Gastrocnemius medialis (tissue), 4 donors: ENCODE results near the gene DBH. TPM values are rescaled to one million over a fixed set of nuclear protein-coding genes. Genes with fewer than 3 reads are reported as not detected.

Experiments used
- ATAC-seq, 2 donors: fragments of 150-250 bp; one replicate each; pipeline ENCODE4 v1.9.1; 2016
- DNase-seq, 2 donors: peaks; one replicate each; pipeline ENCODE4 v3.0.0-alpha.2; 2019
- H3K27ac ChIP-seq, 4 donors: fragments of 200-600 bp; sonication (generic); 1 replicate in 1 of 4; 2 replicates in 3 of 4; pipeline ENCODE4 v1.5.1; 2016 to 2018; ENCODE audit warnings: mild to moderate bottlenecking in 2 of 4, moderate library complexity in 1 of 4
- H3K27me3 ChIP-seq, 3 donors: fragments of 200-600 bp; sonication (generic) in 2 of 3; 1 replicate in 1 of 3; 2 replicates in 2 of 3; pipeline versions ENCODE4 v1.5.1 to v1.6.0; 2016 to 2019; ENCODE audit warnings: mild to moderate bottlenecking in 1 of 3, moderate library complexity in 1 of 3
- H3K36me3 ChIP-seq, 2 donors: fragments of 200-600 bp; sonication (generic) in 1 of 2; one replicate each; pipeline ENCODE4 v1.5.1; 2017 to 2018
- H3K4me1 ChIP-seq, 2 donors: fragments of 200-600 bp; sonication (generic) in 1 of 2; one replicate each; pipeline ENCODE4 v1.5.1; 2016 to 2017; ENCODE audit warnings: mild to moderate bottlenecking in 2 of 2
- H3K4me3 ChIP-seq, 4 donors: fragments of 200-600 bp; sonication (generic) in 3 of 4; 1 replicate in 1 of 4; 2 replicates in 3 of 4; pipeline ENCODE4 v1.5.1; 2016 to 2019; ENCODE audit warnings: mild to moderate bottlenecking in 2 of 4
- H3K9me3 ChIP-seq, 3 donors: fragments of 200-600 bp; sonication (generic) in 2 of 3; 1 replicate in 1 of 3; 2 replicates in 2 of 3; pipeline ENCODE4 v1.5.1; 2016 to 2019
- POLR2A ChIP-seq, 2 donors: fragments of 450-650 bp; IDR thresholded peaks; one replicate each; pipeline ENCODE4 v1.6.1; 2017; ENCODE audit warnings: antibody characterized with exemption in 2 of 2, mild to moderate bottlenecking in 2 of 2, moderate library complexity in 2 of 2
- in situ Hi-C, 4 donors: fragments of 200-750 bp; cut with MboI; loops; one replicate each; pipeline versions ENCODE4 v1.15.0 to v1.8.0; 2017; ENCODE audit warnings: low sequenced_read_pairs in 4 of 4
- intact Hi-C: fragments of 100-400 bp; cut with DNase I; formaldehyde crosslinking; loops from one replicate; pipeline ENCODE4 v1.15.1; 2023; ENCODE audit warnings: low total_unique reads
- total RNA-seq, 4 donors: library from RNA; depleted of rRNA; stranded (reverse); fragments of >200 nt; gene quantifications; one replicate each; pipeline versions ENCODE4 v1.1.0 to v1.2.3, GENCODE V29; 2016
- TF ChIP-seq, protein P1 (sequence below), 5 experiments: fragments of 450-650 bp in 3 of 5; fragments of 200-600 bp in 2 of 5; sonication (generic) in 2 of 5; IDR thresholded peaks in 4 of 5; conservative IDR thresholded peaks in 1 of 5; 1 replicate in 4 of 5; 2 replicates in 1 of 5; pipeline ENCODE4 v1.5.1; 2016 to 2019; ENCODE audit warnings: antibody characterized with exemption in 5 of 5, mild to moderate bottlenecking in 3 of 5, moderate library complexity in 3 of 5

DBH gene
- total RNA-seq, 4 donors from 2014 or later, result not detected

GRCh38 chr9:133658442-133659431 lies 22.6 kb downstream of the DBH start:
- peak overlapping the region in 1 of 4 donors; percentile 15 for H3K4me3 ChIP-seq
- peaks cover 0 to 6% of the 10 kb centered on the region in 2 donors for H3K4me1 ChIP-seq
- ATAC-seq, result no peak
- H3K36me3 ChIP-seq, result no peaks in the 10 kb centered on the region
- H3K27ac ChIP-seq, result no peak overlapping the region
- H3K27me3 ChIP-seq, result peaks cover 44 to 53% (median 51%) of the 10 kb centered on the region in 3 donors
- DNase-seq, result peak in 1 of 2 donors; percentile 28
- in situ Hi-C loops, result no loop called here
- no peaks in the 10 kb centered on the region for H3K9me3 ChIP-seq
- TF ChIP-seq POLR2A (IDR thresholded peaks at IDR 0.05), result no peak
- TF ChIP-seq, protein P1, sequence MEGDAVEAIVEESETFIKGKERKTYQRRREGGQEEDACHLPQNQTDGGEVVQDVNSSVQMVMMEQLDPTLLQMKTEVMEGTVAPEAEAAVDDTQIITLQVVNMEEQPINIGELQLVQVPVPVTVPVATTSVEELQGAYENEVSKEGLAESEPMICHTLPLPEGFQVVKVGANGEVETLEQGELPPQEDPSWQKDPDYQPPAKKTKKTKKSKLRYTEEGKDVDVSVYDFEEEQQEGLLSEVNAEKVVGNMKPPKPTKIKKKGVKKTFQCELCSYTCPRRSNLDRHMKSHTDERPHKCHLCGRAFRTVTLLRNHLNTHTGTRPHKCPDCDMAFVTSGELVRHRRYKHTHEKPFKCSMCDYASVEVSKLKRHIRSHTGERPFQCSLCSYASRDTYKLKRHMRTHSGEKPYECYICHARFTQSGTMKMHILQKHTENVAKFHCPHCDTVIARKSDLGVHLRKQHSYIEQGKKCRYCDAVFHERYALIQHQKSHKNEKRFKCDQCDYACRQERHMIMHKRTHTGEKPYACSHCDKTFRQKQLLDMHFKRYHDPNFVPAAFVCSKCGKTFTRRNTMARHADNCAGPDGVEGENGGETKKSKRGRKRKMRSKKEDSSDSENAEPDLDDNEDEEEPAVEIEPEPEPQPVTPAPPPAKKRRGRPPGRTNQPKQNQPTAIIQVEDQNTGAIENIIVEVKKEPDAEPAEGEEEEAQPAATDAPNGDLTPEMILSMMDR (IDR thresholded peaks at IDR 0.05 in 4 of 5, conservative IDR thresholded peaks at IDR 0.05 in 1 of 5), result no peak
- intact Hi-C loops, result no loop called here

DNA sequence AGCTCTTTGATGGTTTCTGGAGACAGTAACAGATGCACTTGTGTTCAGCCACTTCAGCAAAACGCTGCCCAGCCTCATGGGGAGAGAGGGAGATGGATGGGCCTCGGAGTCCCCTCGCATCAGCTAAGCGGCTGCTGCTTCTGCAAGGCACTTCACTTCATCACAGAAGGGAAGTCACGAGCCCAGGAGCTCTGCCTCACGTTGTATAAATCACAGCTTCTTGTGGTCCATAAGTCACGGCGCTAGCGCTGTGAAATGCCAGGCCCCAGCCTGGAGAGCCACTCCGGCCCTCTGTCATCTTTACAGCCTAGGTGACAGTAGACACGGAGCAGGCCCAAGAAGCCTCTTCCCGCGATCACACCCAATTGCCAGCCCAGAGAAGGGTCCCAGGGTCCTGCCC lies 23.4 kb downstream of the DBH start:
- in situ Hi-C loops, result no loop called here
- intact Hi-C loops, result no loop called here
- Histone ChIP-seq H3K36me3 (no peaks in the 10 kb centered on the region), H3K9me3 (no peaks in the 10 kb centered on the region), H3K27ac (no peak overlapping the region), H3K4me1 (peaks cover 0 to 6% of the 10 kb centered on the region in 2 donors), H3K27me3 (peaks cover 44 to 53% (median 48%) of the 10 kb centered on the region in 3 donors), H3K4me3 (no peak overlapping the region)
- DNase-seq (no peak), ATAC-seq (no peak)
- TF ChIP-seq POLR2A (IDR thresholded peaks at IDR 0.05), result no peak
- TF ChIP-seq, protein P1 (IDR thresholded peaks at IDR 0.05 in 4 of 5, conservative IDR thresholded peaks at IDR 0.05 in 1 of 5), result no peak

DNA sequence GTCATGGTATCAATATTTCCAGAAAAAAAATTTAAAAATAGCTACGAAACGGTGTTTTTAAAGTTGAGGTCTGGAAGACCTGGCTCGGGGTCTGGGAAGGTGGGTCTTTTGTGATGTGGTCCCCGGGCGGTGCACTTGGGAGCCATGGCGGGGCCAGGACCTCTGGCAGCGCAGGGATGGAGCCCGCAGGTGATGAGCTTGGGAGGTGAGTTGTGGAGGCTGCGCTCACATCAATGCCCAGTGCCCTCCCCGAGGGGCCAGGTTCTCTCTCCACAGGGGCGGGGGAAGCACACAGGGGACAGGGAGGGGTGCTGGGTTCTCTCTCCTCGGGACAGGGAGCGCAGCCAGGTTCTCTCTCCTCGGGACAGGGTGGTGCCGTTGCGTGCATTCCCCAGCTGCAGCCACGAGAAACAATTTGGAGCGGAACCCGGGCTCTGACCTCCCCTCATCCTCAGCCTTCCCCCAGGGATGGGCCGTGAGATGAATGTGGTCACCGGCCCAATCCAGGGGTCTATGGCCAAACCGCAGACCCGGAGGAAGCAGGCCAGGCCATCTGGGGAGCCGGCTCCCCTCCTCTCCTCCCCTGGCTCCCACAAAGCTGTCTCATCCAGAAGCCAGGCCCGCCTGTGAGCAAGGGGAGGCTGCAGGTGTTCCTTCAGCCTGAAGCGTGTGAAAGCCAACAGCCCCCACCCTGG lies 25.8 kb downstream of the DBH start:
- in situ Hi-C loops, result no loop called here
- DNase-seq, result peak; percentile 8 to 36
- no peak for TF ChIP-seq POLR2A (IDR thresholded peaks at IDR 0.05)
- TF ChIP-seq, protein P1 (IDR thresholded peaks at IDR 0.05 in 4 of 5, conservative IDR thresholded peaks at IDR 0.05 in 1 of 5), result no peak

DNA sequence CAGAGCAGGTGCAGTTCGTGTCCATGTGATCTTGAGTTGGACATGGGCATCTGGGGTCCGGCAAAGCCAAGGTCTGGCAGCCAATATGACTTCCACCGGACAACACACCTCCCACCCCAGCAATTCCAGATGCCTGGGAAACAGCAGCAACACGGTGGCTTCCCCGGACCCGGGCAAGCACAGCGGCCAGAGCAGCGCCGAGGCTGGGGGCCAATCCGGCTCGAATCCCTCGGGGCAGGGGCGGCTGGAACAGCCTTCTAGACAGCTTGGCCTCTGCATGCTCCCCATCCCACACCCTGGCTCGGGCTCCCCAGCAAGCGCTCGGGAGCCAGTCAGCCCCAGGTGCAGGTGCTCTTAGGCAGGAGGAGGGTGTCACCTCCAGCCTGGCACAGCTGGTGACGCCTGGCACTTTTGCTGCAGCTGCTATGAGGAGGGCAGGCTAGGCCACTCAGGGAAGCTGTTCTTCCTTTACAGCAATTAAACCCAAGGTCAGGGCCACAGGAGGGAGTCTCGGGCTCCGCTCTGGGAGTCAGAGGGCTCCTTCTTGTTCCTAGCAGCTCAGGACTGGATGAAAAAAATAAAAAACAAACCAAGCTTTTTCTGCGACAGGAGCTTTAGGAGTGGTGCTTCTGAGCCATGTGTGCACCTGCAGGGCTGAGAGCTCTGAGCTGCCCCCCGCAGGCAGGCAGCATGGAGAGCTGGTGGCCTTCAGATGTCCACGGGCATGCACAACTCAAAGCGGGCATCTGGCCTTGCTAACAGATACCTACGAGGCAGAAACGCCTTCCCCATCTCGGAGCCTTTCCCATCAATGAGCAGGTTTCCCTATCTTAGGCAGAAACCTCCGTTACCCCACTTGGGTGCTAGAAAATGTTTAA lies 28.2 kb downstream of the DBH start:
- DNase-seq (no peak), ATAC-seq (no peak)
- Histone ChIP-seq H3K27me3 (peaks cover 6 to 15% (median 13%) of the 10 kb centered on the region in 3 donors), H3K4me1 (no peaks in the 10 kb centered on the region), H3K4me3 (no peak overlapping the region), H3K9me3 (no peaks in the 10 kb centered on the region), H3K36me3 (no peaks in the 10 kb centered on the region), H3K27ac (no peak overlapping the region)
- TF ChIP-seq, protein P1 (IDR thresholded peaks at IDR 0.05 in 4 of 5, conservative IDR thresholded peaks at IDR 0.05 in 1 of 5), result no peak
- TF ChIP-seq POLR2A (IDR thresholded peaks at IDR 0.05), result no peak
- intact Hi-C loops (no loop called here), in situ Hi-C loops (no loop called here)

More for the DNA sequence above, 25.8 kb downstream of the DBH start:
- peaks cover 27 to 29% (median 29%) of the 10 kb centered on the region in 3 donors for H3K27me3 ChIP-seq
- H3K27ac ChIP-seq, result no peak overlapping the region
- ATAC-seq, result peak in 1 of 2 donors; percentile 19
- intact Hi-C loops, result no loop called here
- no peaks in the 10 kb centered on the region for H3K9me3 ChIP-seq
- H3K4me3 ChIP-seq, result no peak overlapping the region
- H3K36me3 ChIP-seq, result no peaks in the 10 kb centered on the region
- peaks cover 0 to 6% of the 10 kb centered on the region in 2 donors for H3K4me1 ChIP-seq
